GM12878 (cell line): ENCODE data around the gene FBXL7. TPM values are rescaled to one million over a fixed set of nuclear protein-coding genes. Genes with fewer than 3 reads are reported as not detected.

Experiments used
- ATAC-seq: fragments of 200-7000 bp; cut with Tn5 transposase; 3 replicates; pipeline ENCODE4 v1.9.1; 2020; ENCODE audit warnings: mild to moderate bottlenecking, moderate library complexity
- BruUV-seq: library from RNA; stranded (reverse); fragments of 400-500 nt; replicated peaks from 2 replicates; lab custom pipeline; 2021; lab: Mats Ljungman, UMichigan
- CTCF ChIA-PET: fragments of 300-600 bp; sonication (Branson Sonifier 250); formaldehyde crosslinking; extraction: SDS; loops from one replicate; lab custom pipeline; 2021; ENCODE audit warnings: inconsistent platforms; lab: Yijun Ruan, JAX
- POLR2A ChIA-PET: fragments of 350-600 bp; formaldehyde crosslinking; extraction: SDS; loops from one replicate; lab custom pipeline; 2021; ENCODE audit warnings: inconsistent platforms; lab: Charles Lee
- RAD21 ChIA-PET: fragments of 300-600 bp; sonication (Branson Sonifier 250); formaldehyde crosslinking; loops from one replicate; lab custom pipeline; 2023; ENCODE audit warnings: antibody characterized with exemption; ENCODE audit not compliant: unreplicated experiment; lab: Charles Lee
- SMC1A ChIA-PET: fragments of 300-600 bp; sonication (Branson Sonifier 250); formaldehyde crosslinking; loops from one replicate; lab custom pipeline; 2023; ENCODE audit not compliant: unreplicated experiment, uncharacterized antibody; lab: Charles Lee
- DNase-seq: peaks from one replicate; pipeline ENCODE4 v3.0.0-alpha.2; 2011; ENCODE audit warnings: low read depth, low spot score
- FAIRE-seq: peaks from 3 replicates; lab custom pipeline; 2011; peaks lifted over from hg19 to GRCh38; lab: Jason Lieb, UNC
- H2AFZ ChIP-seq: 2 replicates; pipeline ENCODE4 v1.6.0; 2011; ENCODE audit warnings: low read depth, low read length, control low read depth; ENCODE audit not compliant: control insufficient read depth
- H3K27ac ChIP-seq: 2 replicates; pipeline ENCODE4 v1.5.1; 2011; ENCODE audit warnings: control low read depth; ENCODE audit not compliant: control insufficient read depth, insufficient read depth
- H3K27me3 ChIP-seq, 2 experiments: replicated peaks in 1 of 2; 2 replicates each; pipeline versions ENCODE4 v1.6.0 to v1.6.1; 2011; ENCODE audit warnings: low read length in 1 of 2; ENCODE audit not compliant: control insufficient read depth in 2 of 2, insufficient read depth in 2 of 2
- H3K36me3 ChIP-seq, 2 experiments: 2 replicates each; pipeline ENCODE4 v1.5.1; 2011; ENCODE audit warnings: low read length in 1 of 2; ENCODE audit not compliant: control insufficient read depth in 2 of 2, insufficient read depth in 2 of 2
- H3K4me1 ChIP-seq: 2 replicates; pipeline ENCODE4 v1.6.1; 2011; ENCODE audit warnings: mild to moderate bottlenecking, low read length, moderate library complexity, mixed read lengths; ENCODE audit not compliant: control insufficient read depth, insufficient read depth
- H3K4me2 ChIP-seq: 2 replicates; pipeline ENCODE4 v1.6.0; 2011; ENCODE audit warnings: control low read depth; ENCODE audit not compliant: control insufficient read depth, insufficient read depth
- H3K4me3 ChIP-seq: fragments of 200-600 bp; sonication (generic); 2 replicates; pipeline ENCODE4 v1.5.1; 2016
- H3K79me2 ChIP-seq: 2 replicates; pipeline ENCODE4 v1.6.0; 2011; ENCODE audit warnings: low read length; ENCODE audit not compliant: control insufficient read depth, insufficient read depth
- H3K9ac ChIP-seq: 2 replicates; pipeline ENCODE4 v1.8.0; 2011; ENCODE audit warnings: low read length, control low read depth, mixed read lengths; ENCODE audit not compliant: control insufficient read depth, insufficient read depth
- H3K9me3 ChIP-seq: replicated peaks from 3 replicates; pipeline ENCODE4 v1.5.1; 2011; ENCODE audit warnings: mild to moderate bottlenecking, low read length; ENCODE audit not compliant: control insufficient read depth, insufficient read depth
- H4K20me1 ChIP-seq: 2 replicates; pipeline ENCODE4 v1.6.0; 2011; ENCODE audit not compliant: control insufficient read depth, insufficient read depth
- CHD2 ChIP-seq: IDR thresholded peaks from 2 replicates; pipeline ENCODE4 v1.6.1; 2011; ENCODE audit warnings: low read depth, low read length, improper control_type of control experiment, borderline replicate concordance
- CREB1 ChIP-seq: IDR thresholded peaks from 2 replicates; pipeline ENCODE4 v1.6.1; 2012; ENCODE audit warnings: low read depth, mild to moderate bottlenecking, inconsistent platforms
- EED ChIP-seq: sonication (generic); IDR thresholded peaks from 2 replicates; pipeline ENCODE4 v1.6.1; 2016; ENCODE audit warnings: antibody characterized with exemption, low read depth
- IRF4 ChIP-seq: IDR thresholded peaks from 2 replicates; pipeline ENCODE4 v1.6.1; 2011; ENCODE audit warnings: low read depth, low read length
- KDM1A ChIP-seq: fragments of 200-600 bp; sonication (generic); IDR thresholded peaks from 2 replicates; pipeline ENCODE4 v1.6.1; 2016; ENCODE audit warnings: borderline replicate concordance
- RBBP5 ChIP-seq: fragments of 200-600 bp; sonication (generic); conservative IDR thresholded peaks from 2 replicates; pipeline ENCODE4 v1.6.1; 2016
- TCF7 ChIP-seq: IDR thresholded peaks from 2 replicates; pipeline ENCODE4 v1.6.1; 2014; ENCODE audit warnings: antibody characterized with exemption, borderline replicate concordance
- ZNF592 ChIP-seq: fragments of 450-650 bp; IDR thresholded peaks from 2 replicates; pipeline ENCODE4 v1.6.1; 2017; ENCODE audit warnings: mild to moderate bottlenecking, moderate library complexity
- whole genome bisulfite sequencing: methylation state at CpG from one replicate; pipeline ENCODE4 v1.1.6; 2016; ENCODE audit warnings: low lambda C conversion rate; ENCODE audit not compliant: insufficient replicate concordance, insufficient coverage; ENCODE audit errors: missing lambda C conversion rate; 5-methylcytosine and 5-hydroxymethylcytosine counted together
- in situ Hi-C: fragments of 300-500 bp; cut with MboI; formaldehyde crosslinking; loops from 9 replicates; pipeline ENCODE4 v1.14.3; 2018; ENCODE audit warnings: mixed read lengths
- intact Hi-C: fragments of 100-400 bp; cut with micrococcal nuclease; formaldehyde crosslinking; loops from one replicate; pipeline ENCODE4 v1.14.2; 2022; ENCODE audit not compliant: unreplicated experiment
- polyA plus RNA-seq, 11 experiments: library from polyadenylated mRNA; depleted of rRNA in 4 of 11; unstranded in 6 of 11; stranded (reverse) in 5 of 11; fragments of >200 nt; fragmentation: Nextera tagmentation in 4 of 11; fragmentation: Illumina TruSeq in 1 of 11; extraction: Ambion mirVana in 4 of 11; extraction: Trizol in 1 of 11; gene quantifications; 1 replicate in 1 of 11; 2 replicates in 10 of 11; pipeline versions ENCODE4 v1.2.1 to v1.2.3, GENCODE V29; 2011 to 2016; ENCODE audit warnings: inconsistent platforms in 2 of 11, missing spikeins in 2 of 11, low read depth in 1 of 11
- total RNA-seq, 4 experiments: library from RNA; depleted of rRNA in 3 of 4; stranded (reverse); fragments of >200 nt in 3 of 4; fragmentation: Illumina TruSeq in 1 of 4; extraction: Trizol in 1 of 4; gene quantifications; 2 replicates each; pipeline versions ENCODE4 v1.2.1 to v1.2.3, GENCODE V29; 2013 to 2021

Gene FBXL7
- total and polyA plus RNA-seq, 10 of the 15 experiments (the other 5 are each of a cell fraction or from before 2014, with no cell fraction given): 0.03 to 0.44 (median 0.16) TPM

- ChIA-PET CTCF (no interaction called here), RAD21 (no interaction called here), SMC1A (no interaction called here), POLR2A (no interaction called here)
- TF ChIP-seq TCF7 (no peak), CHD2 (no peak), CREB1 (no peak), ZNF592 (no peak), RBBP5 (no peak), IRF4 (no peak), EED (no peak), KDM1A (no peak)
- in situ Hi-C loops (no loop called here), intact Hi-C loops (no loop called here)
- no peaks in the 10 kb centered on the region for H3K4me1 ChIP-seq
- no peak overlapping the region for H2AFZ ChIP-seq
- no peaks in the 10 kb centered on the region for H4K20me1 ChIP-seq
- no peaks in the 10 kb centered on the region for H3K27me3 ChIP-seq
- no peak overlapping the region for H3K4me2 ChIP-seq
- H3K36me3 ChIP-seq: no peaks in the 10 kb centered on the region
- DNase-seq (no peak), FAIRE-seq (no peak), ATAC-seq (no peak)
- BruUV-seq: no TSS peak
- 43% methylated on average over 4 of the region's 4 CpGs for WGBS
- no peak overlapping the region for H3K9ac ChIP-seq
- H3K4me3 ChIP-seq: no peak overlapping the region
- no peaks in the 10 kb centered on the region for H3K9me3 ChIP-seq
- no peak overlapping the region for H3K27ac ChIP-seq
- no peaks in the 10 kb centered on the region for H3K79me2 ChIP-seq
Measured at GRCh38 chr5:15647251-15647650, 147.3 kb downstream of the FBXL7 start.
